K562 (cell line): Measurements from ENCODE around the gene GAS2L1. TPM values are rescaled to one million over a fixed set of nuclear protein-coding genes. Genes with fewer than 3 reads are reported as not detected.
"Not testable (repeated sequence)": the region's sequence is repeated elsewhere in the genome, so short reads cannot be mapped to it uniquely, and the experiment has no call there.

Experiments
- ATAC-seq: fragments of 200-7000 bp; cut with Tn5 transposase; 3 replicates; pipeline ENCODE4 v1.9.1; 2020; ENCODE audit warnings: moderate library complexity
- BruUV-seq: library from RNA; stranded (reverse); fragments of 400-500 nt; replicated peaks from 2 replicates; lab custom pipeline; 2021; lab: Mats Ljungman, UMichigan
- CTCF ChIA-PET: fragments of 300-600 bp; formaldehyde crosslinking; extraction: SDS; loops from one replicate; lab custom pipeline; 2021; ENCODE audit warnings: low intra/inter-chr PET ratio; lab: Yijun Ruan, JAX
- POLR2A ChIA-PET: fragments of 300-600, 350-650 bp; sonication (Branson Sonifier 250); formaldehyde crosslinking; extraction: SDS; loops from one replicate; lab custom pipeline; 2021; ENCODE audit warnings: antibody characterized with exemption, inconsistent platforms; lab: Yijun Ruan, JAX
- DNase-seq, 4 experiments: peaks; one replicate each; pipeline versions ENCODE4 v3.0.0 to v3.0.0-alpha.2; 2011 to 2018; ENCODE audit warnings: low spot score in 3 of 4, mixed read lengths in 3 of 4; ENCODE audit errors: extremely low read depth in 1 of 4
- FAIRE-seq: peaks from 2 replicates; lab custom pipeline; 2011; peaks lifted over from hg19 to GRCh38; lab: Jason Lieb, UNC
- H2AFZ ChIP-seq: 2 replicates; pipeline ENCODE4 v1.6.0; 2011; ENCODE audit warnings: low read depth, low read length, control low read depth, inconsistent platforms
- H3K27ac ChIP-seq: fragments of 200-600 bp; 3 replicates; pipeline ENCODE4 v1.8.0; 2011; ENCODE audit warnings: low read depth, mild to moderate bottlenecking, control low read depth, inconsistent platforms, low read length, moderate library complexity, mixed read lengths; ENCODE audit errors: extremely low read depth
- H3K27me3 ChIP-seq, 2 experiments: fragments of 300-600 bp in 1 of 2; 2 replicates in 1 of 2; 3 replicates in 1 of 2; pipeline versions ENCODE4 v1.6.0 to v1.8.0; 2011; ENCODE audit warnings: inconsistent platforms in 2 of 2, low read length in 2 of 2, mild to moderate bottlenecking in 1 of 2, mixed read lengths in 1 of 2, moderate library complexity in 1 of 2; ENCODE audit not compliant: control insufficient read depth in 2 of 2, insufficient read depth in 2 of 2
- H3K36me3 ChIP-seq: fragments of 300-600 bp; 3 replicates; pipeline ENCODE4 v1.8.0; 2011; ENCODE audit warnings: mild to moderate bottlenecking, low read length, inconsistent platforms; ENCODE audit not compliant: control insufficient read depth, insufficient read depth
- H3K4me1 ChIP-seq, 2 experiments: fragments of 200-600 bp in 1 of 2; replicated peaks in 1 of 2; 2 replicates in 1 of 2; 3 replicates in 1 of 2; pipeline versions ENCODE4 v1.5.1 to v1.8.0; 2011; ENCODE audit warnings: inconsistent platforms in 2 of 2, low read length in 2 of 2, mild to moderate bottlenecking in 1 of 2, mixed read lengths in 1 of 2, moderate library complexity in 1 of 2; ENCODE audit not compliant: control insufficient read depth in 2 of 2, insufficient read depth in 2 of 2
- H3K4me2 ChIP-seq: 2 replicates; pipeline ENCODE4 v1.6.1; 2011; ENCODE audit warnings: low read length, control low read depth, inconsistent platforms, mixed read lengths; ENCODE audit not compliant: insufficient read depth
- H3K4me3 ChIP-seq: fragments of 200-600 bp; sonication (generic), shearing (Covaris generic); 2 replicates; pipeline ENCODE4 v1.5.1; 2016; ENCODE audit warnings: control low read depth, inconsistent platforms
- H3K79me2 ChIP-seq: fragments of 200-600 bp; 3 replicates; pipeline ENCODE4 v1.8.0; 2011; ENCODE audit warnings: low read length, inconsistent platforms; ENCODE audit not compliant: control insufficient read depth, insufficient read depth
- H3K9ac ChIP-seq, 2 experiments: 2 replicates each; pipeline versions ENCODE4 v1.6.0 to v1.6.1; 2011; ENCODE audit warnings: low read depth in 2 of 2, low read length in 2 of 2, control low read depth in 1 of 2, inconsistent platforms in 1 of 2, mild to moderate bottlenecking in 1 of 2, mixed read lengths in 1 of 2; ENCODE audit not compliant: insufficient read depth in 1 of 2
- H3K9me1 ChIP-seq: one replicate; pipeline ENCODE4 v1.6.0; 2011; ENCODE audit warnings: inconsistent platforms, mild to moderate bottlenecking, low read length, moderate library complexity; ENCODE audit not compliant: control insufficient read depth, insufficient read depth
- H3K9me3 ChIP-seq: replicated peaks from 2 replicates; pipeline ENCODE4 v1.5.1; 2011; ENCODE audit warnings: low read depth, low read length, inconsistent platforms; ENCODE audit not compliant: control insufficient read depth, insufficient read depth
- H4K20me1 ChIP-seq: replicated peaks from 2 replicates; pipeline ENCODE4 v1.6.1; 2011; ENCODE audit warnings: low read length, inconsistent platforms, mixed read lengths; ENCODE audit not compliant: control insufficient read depth, insufficient read depth
- CBX2 ChIP-seq: fragments of 200-600 bp; sonication (generic); IDR thresholded peaks from one replicate; pipeline ENCODE4 v1.6.1; 2012; ENCODE audit warnings: mild to moderate bottlenecking, low read length, inconsistent platforms; ENCODE audit not compliant: insufficient read depth, poor library complexity, severe bottlenecking
- NFE2 ChIP-seq: IDR thresholded peaks from 2 replicates; pipeline ENCODE4 v1.6.1; 2014; ENCODE audit warnings: antibody characterized with exemption, low read depth
- RBM34 ChIP-seq: fragments of 200-400 bp; formaldehyde crosslinking; IDR thresholded peaks from 2 replicates; pipeline ENCODE4 v1.6.1; 2018; ENCODE audit warnings: low read length, borderline replicate concordance; ENCODE audit not compliant: insufficient read depth
- SMC3 ChIP-seq: conservative IDR thresholded peaks from 2 replicates; pipeline ENCODE4 v1.6.1; 2011; ENCODE audit warnings: low read depth, low read length, improper control_type of control experiment; ENCODE audit not compliant: insufficient read depth
- TCF7L2 ChIP-seq: fragments of 150-350 bp; IDR thresholded peaks from 2 replicates; pipeline ENCODE4 v1.6.1; 2016; ENCODE audit warnings: low read depth, mild to moderate bottlenecking, low read length, moderate library complexity
- ZNF175 ChIP-seq: fragments of 200-800 bp; sonication (Bioruptor generic); IDR thresholded peaks from 2 replicates; pipeline ENCODE4 v1.6.1; 2016; ENCODE audit warnings: low read depth, mild to moderate bottlenecking, missing genetic modification characterization, missing compliant biosample characterization
- ZNF274 ChIP-seq: IDR thresholded peaks from 2 replicates; pipeline ENCODE4 v1.6.1; 2011; ENCODE audit warnings: low read depth, mild to moderate bottlenecking, low read length, moderate library complexity, borderline replicate concordance
- WGBS: fragments of 100-300 bp; shearing (Covaris generic); methylation state at CpG from one replicate; pipeline ENCODE4 v1.1.6; 2016; ENCODE audit warnings: low coverage, mixed read lengths; ENCODE audit not compliant: insufficient coverage; ENCODE audit errors: missing lambda C conversion rate; 5-methylcytosine and 5-hydroxymethylcytosine counted together
- in situ Hi-C: fragments of 300-500 bp; cut with MboI; formaldehyde crosslinking; loops from 4 replicates; pipeline ENCODE4 v1.15.0; 2018; ENCODE audit warnings: inconsistent platforms, mixed read lengths
- intact Hi-C: fragments of 100-400 bp; cut with micrococcal nuclease; formaldehyde crosslinking; loops from 2 replicates; pipeline ENCODE4 v1.14.2; 2022
- polyA plus RNA-seq, 8 experiments: library from polyadenylated mRNA; depleted of rRNA in 4 of 8; stranded (reverse) in 5 of 8; unstranded in 3 of 8; fragments of >200 nt; fragmentation: Nextera tagmentation in 2 of 8; fragmentation: Illumina TruSeq in 1 of 8; extraction: Ambion mirVana in 2 of 8; extraction: Trizol in 1 of 8; gene quantifications; 2 replicates each; pipeline versions ENCODE4 v1.2.1 to v1.2.3, GENCODE V29; 2011 to 2014; ENCODE audit warnings: inconsistent platforms in 1 of 8, missing spikeins in 1 of 8
- total RNA-seq, 7 experiments: library from RNA; depleted of rRNA in 6 of 7; stranded (reverse); fragments of >200 nt in 6 of 7; fragmentation: Illumina TruSeq in 2 of 7; extraction: Trizol in 2 of 7; gene quantifications; 2 replicates each; pipeline versions ENCODE4 v1.2.1 to v1.2.3, GENCODE V29; 2011 to 2021; ENCODE audit warnings: low replicate concordance in 1 of 7
- TF ChIP-seq, protein P1 (sequence below): fragments of 250-450 bp; sonication (Bioruptor Pico); IDR thresholded peaks from 2 replicates; pipeline ENCODE4 v1.8.0; 2021; ENCODE audit warnings: mild to moderate bottlenecking, moderate library complexity
- TF ChIP-seq, protein P2 (sequence below), 3 experiments: IDR thresholded peaks in 2 of 3; conservative IDR thresholded peaks in 1 of 3; 2 replicates each; pipeline ENCODE4 v1.5.1; 2011 to 2012; ENCODE audit warnings: low read length in 3 of 3, mild to moderate bottlenecking in 3 of 3, control low read depth in 2 of 3, improper control_type of control experiment in 1 of 3, inconsistent platforms in 1 of 3, low read depth in 1 of 3, mixed read lengths in 1 of 3, moderate library complexity in 1 of 3; ENCODE audit not compliant: insufficient read depth in 2 of 3

GAS2L1 gene
- total and polyA plus RNA-seq, 9 of the 15 experiments (the other 6 are each of a cell fraction or from before 2014, with no cell fraction given), result 0.56 to 19.7 (median 3.2) TPM

DNA sequence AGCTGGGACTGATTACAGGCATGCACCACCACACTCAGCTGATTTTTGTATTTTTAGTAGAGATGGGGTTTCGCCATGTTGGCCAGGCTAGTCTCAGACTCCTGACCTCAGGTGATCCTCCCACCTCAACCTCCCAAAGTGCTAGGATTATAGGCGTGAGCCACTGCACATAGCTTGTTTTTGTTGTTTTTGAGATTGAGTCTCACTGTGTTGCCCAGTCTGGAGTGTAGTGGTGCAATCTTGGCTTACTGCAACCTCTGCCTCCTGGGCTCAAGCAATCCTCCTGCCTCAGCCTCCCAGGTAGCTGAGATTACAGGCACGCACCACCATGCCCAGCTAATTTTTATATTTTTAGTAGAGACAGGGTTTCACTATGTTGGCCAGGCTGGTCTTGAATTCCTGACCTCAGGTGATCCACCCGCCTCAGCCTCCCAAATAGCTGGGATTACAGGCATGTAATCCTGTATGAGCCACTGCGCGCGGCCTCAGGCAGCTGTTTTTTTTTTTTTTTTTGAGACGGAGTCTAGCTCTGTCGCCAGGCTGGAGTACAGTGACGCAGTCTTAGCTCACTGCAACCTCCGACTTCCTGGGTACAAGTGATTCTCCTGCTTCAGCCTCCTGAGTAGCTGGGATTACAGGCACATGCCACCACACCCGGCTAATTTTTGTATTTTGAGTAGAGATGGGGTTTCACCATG, 50.9 kb downstream of the GAS2L1 start:
- H3K9ac ChIP-seq, intact Hi-C loops, H3K9me1 ChIP-seq, DNase-seq, FAIRE-seq, H3K79me2 ChIP-seq, H3K27ac ChIP-seq, H3K4me3 ChIP-seq, H3K4me2 ChIP-seq, H4K20me1 ChIP-seq, POLR2A ChIA-PET, BruUV-seq, CTCF ChIA-PET, in situ Hi-C loops, H3K27me3 ChIP-seq, H3K4me1 ChIP-seq, H2AFZ ChIP-seq, H3K9me3 ChIP-seq, ATAC-seq: not testable (repeated sequence)
- WGBS, result 95% methylated on average over 2 of the region's 12 CpGs
- H3K36me3 ChIP-seq, result peaks cover 62% of the 10 kb centered on the region; the same call in 2 of the 3 replicates

DNA sequence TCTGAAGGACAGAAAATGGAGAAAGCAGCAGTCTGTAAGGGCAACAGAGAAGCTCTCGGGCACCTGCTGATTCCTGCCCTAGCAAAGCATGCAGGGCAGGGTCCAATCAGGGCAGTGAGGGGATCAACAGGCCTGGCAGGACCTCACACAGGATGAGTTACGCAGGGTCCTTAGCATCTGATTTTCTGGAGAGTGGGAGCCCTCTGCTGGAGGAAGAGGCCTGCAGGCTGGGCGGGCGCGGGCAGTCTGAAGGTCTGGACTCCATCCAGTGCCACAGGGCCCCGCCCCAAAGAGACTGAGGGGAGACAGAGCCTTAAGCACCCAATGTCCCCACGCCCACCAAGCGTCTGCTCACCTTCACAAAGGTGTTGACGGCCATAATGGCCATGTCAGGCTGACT, 53.0 kb downstream of the GAS2L1 start:
- Histone ChIP-seq H3K4me2 (no peak overlapping the region), H3K9ac (no peak overlapping the region), H3K9me1 (no peaks in the 10 kb centered on the region), H3K36me3 (peaks cover 43% of the 10 kb centered on the region; the same call in 2 of the 3 replicates), H3K27ac (no peak overlapping the region), H3K4me1 (peaks cover 0 to 4% of the 10 kb centered on the region in 2 experiments; a peak in 1 of 5 replicates), H3K79me2 (no peaks in the 10 kb centered on the region), H3K9me3 (no peaks in the 10 kb centered on the region), H2AFZ (no peak overlapping the region), H4K20me1 (no peaks in the 10 kb centered on the region), H3K27me3 (no peaks in the 10 kb centered on the region), H3K4me3 (no peak overlapping the region)
- in situ Hi-C loops (no loop called here), intact Hi-C loops (no loop called here)
- ChIA-PET POLR2A (interaction anchor here (0.6 to 0.9 kb wide), 4 partner anchors 11 to 1381 kb away, joined by 3 to 5 read pairs (median 4); partner anchors contain the start of genes AP1B1 and GAS2L1), CTCF (interaction anchor here (0.6 kb wide), 1 partner anchor 157 kb away, joined by 4 read pairs; no protein-coding TSS in a partner anchor)
- FAIRE-seq (no peak), ATAC-seq (peak; percentile 76), DNase-seq (peak; percentile 16 to 41 (median 24))
- no TSS peak for BruUV-seq
- 71% methylated on average over 9 of the region's 9 CpGs for WGBS
- no peak for TF ChIP-seq ZNF175 (CRISPR knock-in tag)
- no peak for TF ChIP-seq RBM34
- TF ChIP-seq CBX2, result no peak
- TF ChIP-seq, protein P1, sequence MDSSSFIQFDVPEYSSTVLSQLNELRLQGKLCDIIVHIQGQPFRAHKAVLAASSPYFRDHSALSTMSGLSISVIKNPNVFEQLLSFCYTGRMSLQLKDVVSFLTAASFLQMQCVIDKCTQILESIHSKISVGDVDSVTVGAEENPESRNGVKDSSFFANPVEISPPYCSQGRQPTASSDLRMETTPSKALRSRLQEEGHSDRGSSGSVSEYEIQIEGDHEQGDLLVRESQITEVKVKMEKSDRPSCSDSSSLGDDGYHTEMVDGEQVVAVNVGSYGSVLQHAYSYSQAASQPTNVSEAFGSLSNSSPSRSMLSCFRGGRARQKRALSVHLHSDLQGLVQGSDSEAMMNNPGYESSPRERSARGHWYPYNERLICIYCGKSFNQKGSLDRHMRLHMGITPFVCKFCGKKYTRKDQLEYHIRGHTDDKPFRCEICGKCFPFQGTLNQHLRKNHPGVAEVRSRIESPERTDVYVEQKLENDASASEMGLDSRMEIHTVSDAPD (CRISPR knock-in tag), result no peak
- TF ChIP-seq TCF7L2, result no peak
- TF ChIP-seq NFE2, result no peak
- 0 out of 2 replicates have a peak, but pooled peaks have one; percentile 8 for TF ChIP-seq SMC3
- no peak for TF ChIP-seq ZNF274
- TF ChIP-seq, protein P2, sequence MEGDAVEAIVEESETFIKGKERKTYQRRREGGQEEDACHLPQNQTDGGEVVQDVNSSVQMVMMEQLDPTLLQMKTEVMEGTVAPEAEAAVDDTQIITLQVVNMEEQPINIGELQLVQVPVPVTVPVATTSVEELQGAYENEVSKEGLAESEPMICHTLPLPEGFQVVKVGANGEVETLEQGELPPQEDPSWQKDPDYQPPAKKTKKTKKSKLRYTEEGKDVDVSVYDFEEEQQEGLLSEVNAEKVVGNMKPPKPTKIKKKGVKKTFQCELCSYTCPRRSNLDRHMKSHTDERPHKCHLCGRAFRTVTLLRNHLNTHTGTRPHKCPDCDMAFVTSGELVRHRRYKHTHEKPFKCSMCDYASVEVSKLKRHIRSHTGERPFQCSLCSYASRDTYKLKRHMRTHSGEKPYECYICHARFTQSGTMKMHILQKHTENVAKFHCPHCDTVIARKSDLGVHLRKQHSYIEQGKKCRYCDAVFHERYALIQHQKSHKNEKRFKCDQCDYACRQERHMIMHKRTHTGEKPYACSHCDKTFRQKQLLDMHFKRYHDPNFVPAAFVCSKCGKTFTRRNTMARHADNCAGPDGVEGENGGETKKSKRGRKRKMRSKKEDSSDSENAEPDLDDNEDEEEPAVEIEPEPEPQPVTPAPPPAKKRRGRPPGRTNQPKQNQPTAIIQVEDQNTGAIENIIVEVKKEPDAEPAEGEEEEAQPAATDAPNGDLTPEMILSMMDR (IDR thresholded peaks at IDR 0.05 in 2 of 3, conservative IDR thresholded peaks at IDR 0.05 in 1 of 3; ENCODE audit: insufficient read depth in 2 of 3, low read depth in 1 of 3, low read length in 3 of 3), result peak; percentile 11 to 43 (median 42); a peak in 3 of 6 replicates
